HG02852 (cell line): Measurements from ENCODE around the gene DAAM1.
A peak's percentile ranks its signal among the peaks of the same experiment; 100 is the strongest.

Experiments used
- ATAC-seq: cut with Tn5 transposase; IDR thresholded peaks from one replicate; pipeline ENCODE4 v1.9.1; 2021; ENCODE audit warnings: mild to moderate bottlenecking, moderate library complexity; ENCODE audit not compliant: unreplicated experiment

The DAAM1 gene

GRCh38 chr14:59215757-59216156 lies 27.3 kb downstream of the DAAM1 start:
- no peak for ATAC-seq

- no peak for ATAC-seq
Measured at GRCh38 chr14:59217011-59217410, 28.5 kb downstream of the DAAM1 start.

GRCh38 chr14:59221568-59221967 lies 33.1 kb downstream of the DAAM1 start:
- no peak for ATAC-seq

GRCh38 chr14:59224341-59224740 lies 35.9 kb downstream of the DAAM1 start:
- no peak for ATAC-seq

GRCh38 chr14:59225281-59225680 lies 36.8 kb downstream of the DAAM1 start:
- ATAC-seq, result no peak

- ATAC-seq, result no peak
Measured at GRCh38 chr14:59228421-59228820, 40.0 kb downstream of the DAAM1 start.

GRCh38 chr14:59229653-59230406 lies 41.4 kb downstream of the DAAM1 start:
- no peak for ATAC-seq

- ATAC-seq, result no peak
Measured at GRCh38 chr14:59236195-59236594, 47.7 kb downstream of the DAAM1 start.

GRCh38 chr14:59238216-59238615 lies 49.7 kb downstream of the DAAM1 start:
- ATAC-seq, result no peak

- ATAC-seq, result no peak
Measured at GRCh38 chr14:59239022-59239421, 50.6 kb downstream of the DAAM1 start.

GRCh38 chr14:59240356-59240755 lies 51.9 kb downstream of the DAAM1 start:
- peak; percentile 86 for ATAC-seq

GRCh38 chr14:59241121-59241520 lies 52.7 kb downstream of the DAAM1 start:
- ATAC-seq, result no peak

- ATAC-seq, result no peak
Measured at GRCh38 chr14:59243174-59243573, 54.7 kb downstream of the DAAM1 start.

- ATAC-seq, result no peak
Measured at GRCh38 chr14:59244581-59244980, 56.1 kb downstream of the DAAM1 start.

- peak; percentile 86 for ATAC-seq
Measured at GRCh38 chr14:59245809-59246295, 57.4 kb downstream of the DAAM1 start.

- ATAC-seq, result no peak
Measured at GRCh38 chr14:59246566-59246965, 58.1 kb downstream of the DAAM1 start.

GRCh38 chr14:59247801-59248584 lies 59.5 kb downstream of the DAAM1 start:
- no peak for ATAC-seq

GRCh38 chr14:59249029-59249428 lies 60.6 kb downstream of the DAAM1 start:
- ATAC-seq, result no peak

- no peak for ATAC-seq
Measured at GRCh38 chr14:59251811-59252771, 63.6 kb downstream of the DAAM1 start.

GRCh38 chr14:59252772-59253500 lies 64.5 kb downstream of the DAAM1 start:
- no peak for ATAC-seq
